NCI-H748 (cell line): ENCODE results near the gene LSMEM2.
A peak's percentile ranks its signal among the peaks of the same experiment; 100 is the strongest.

Experiments used
- DNase-seq: peaks from one replicate; lab custom pipeline; 2025; ENCODE audit not compliant: unreplicated experiment; lab: John Stamatoyannopoulos, UW

Gene LSMEM2

GRCh38 chr3:50320853-50321335, 42.0 kb downstream of the LSMEM2 start:
- peak; percentile 76 for DNase-seq

DNA sequence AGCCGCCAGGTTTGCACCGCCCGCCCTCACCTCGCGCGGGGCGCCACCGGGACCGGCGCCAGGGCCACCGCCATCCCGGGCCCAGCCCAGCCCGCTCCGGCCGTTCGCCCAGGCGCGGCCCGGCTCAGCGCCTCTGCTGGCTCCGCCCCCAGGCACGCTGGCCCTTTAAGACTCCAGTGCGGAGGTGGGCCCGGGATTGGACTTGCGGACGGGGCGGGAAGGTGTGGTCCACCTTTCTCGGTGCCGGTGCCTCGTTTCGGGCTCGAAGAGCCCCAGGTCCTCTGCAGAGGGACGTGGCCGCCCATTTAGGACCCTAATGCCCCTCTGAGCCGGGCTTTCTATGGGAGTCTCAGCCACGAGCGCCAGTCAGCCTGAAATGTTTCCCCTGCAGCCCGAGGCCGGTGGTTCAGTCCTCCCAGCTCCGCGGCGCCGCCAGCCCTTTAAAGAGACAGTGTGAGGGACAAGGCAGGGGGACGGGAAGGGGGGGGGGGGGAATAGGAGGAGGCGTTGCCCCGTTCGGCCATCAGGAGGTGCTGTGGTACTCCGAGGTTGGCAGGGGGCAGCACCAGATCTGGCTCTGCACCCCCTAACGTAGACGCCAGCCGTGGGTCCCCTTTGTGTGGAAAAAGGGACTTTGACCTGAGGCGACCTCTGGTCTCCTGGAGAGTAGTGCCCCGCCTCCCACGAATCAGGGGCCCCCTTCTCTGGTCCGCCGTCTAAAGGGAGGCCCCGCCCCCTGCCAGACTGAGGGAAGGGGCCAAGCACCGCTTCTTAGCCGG, 42.6 kb downstream of the LSMEM2 start:
- peak; percentile 86 for DNase-seq

DNA sequence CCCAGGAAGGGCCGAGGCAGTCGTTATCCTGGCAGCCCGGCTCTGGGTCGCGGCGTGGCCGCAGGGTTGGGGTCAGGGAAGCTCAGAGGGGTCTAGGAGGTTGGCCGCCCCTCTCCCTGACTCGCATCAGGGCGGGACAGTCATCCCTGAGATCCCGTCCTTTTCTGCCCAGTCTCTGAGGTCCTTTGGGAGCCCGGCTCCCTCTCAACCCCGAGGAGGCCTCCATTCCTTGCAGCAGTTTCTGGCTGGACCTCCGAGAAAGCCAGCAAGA, 43.2 kb downstream of the LSMEM2 start:
- DNase-seq: no peak

DNA sequence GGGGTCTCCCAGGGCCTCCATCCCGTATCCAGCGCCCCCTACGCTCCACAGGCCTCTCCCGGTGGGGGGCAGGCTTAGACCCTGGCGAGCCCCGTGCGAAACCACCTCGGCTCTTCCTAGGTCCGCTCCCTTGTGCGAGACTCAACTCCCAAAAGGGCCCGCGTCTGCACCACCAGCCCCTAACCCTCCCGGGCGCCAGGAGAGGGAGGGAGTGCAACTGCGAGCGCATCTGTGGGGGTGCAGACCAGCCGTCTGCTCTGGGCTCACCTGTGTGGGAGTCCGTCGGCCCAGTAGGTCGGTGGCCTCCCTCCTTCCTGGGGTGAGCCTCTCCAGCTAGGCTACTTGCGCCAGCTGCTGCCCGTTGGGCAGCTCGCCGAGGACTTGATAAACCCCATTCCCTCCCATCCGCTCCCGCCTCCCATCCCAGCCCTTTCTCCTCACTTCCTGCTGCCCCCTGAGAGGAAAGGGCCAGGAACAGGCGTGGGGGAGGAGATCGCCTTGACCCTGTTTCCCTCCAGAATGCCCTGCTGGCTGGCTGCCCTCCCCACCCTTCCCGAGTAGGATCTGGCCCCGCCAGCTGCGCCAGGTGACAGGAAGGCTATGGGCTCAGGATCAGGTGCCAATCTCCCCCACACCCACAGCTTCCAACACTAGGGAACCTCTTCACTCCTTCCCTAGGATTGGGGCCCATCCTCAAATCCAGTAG, 43.7 kb downstream of the LSMEM2 start, which contains the start of gene HYAL2:
Gene HYAL2, minus strand, starts transcription at position 360 of the 706 bp plus-strand sequence. CDS start 2,256 bp downstream, outside the sequence.
- no peak for DNase-seq

- DNase-seq: no peak
These were observed 44.3 kb downstream of the LSMEM2 start for GRCh38 chr3:50323092-50323600.

- no peak for DNase-seq
These were observed 44.8 kb downstream of the LSMEM2 start for GRCh38 chr3:50323614-50324199.

DNA sequence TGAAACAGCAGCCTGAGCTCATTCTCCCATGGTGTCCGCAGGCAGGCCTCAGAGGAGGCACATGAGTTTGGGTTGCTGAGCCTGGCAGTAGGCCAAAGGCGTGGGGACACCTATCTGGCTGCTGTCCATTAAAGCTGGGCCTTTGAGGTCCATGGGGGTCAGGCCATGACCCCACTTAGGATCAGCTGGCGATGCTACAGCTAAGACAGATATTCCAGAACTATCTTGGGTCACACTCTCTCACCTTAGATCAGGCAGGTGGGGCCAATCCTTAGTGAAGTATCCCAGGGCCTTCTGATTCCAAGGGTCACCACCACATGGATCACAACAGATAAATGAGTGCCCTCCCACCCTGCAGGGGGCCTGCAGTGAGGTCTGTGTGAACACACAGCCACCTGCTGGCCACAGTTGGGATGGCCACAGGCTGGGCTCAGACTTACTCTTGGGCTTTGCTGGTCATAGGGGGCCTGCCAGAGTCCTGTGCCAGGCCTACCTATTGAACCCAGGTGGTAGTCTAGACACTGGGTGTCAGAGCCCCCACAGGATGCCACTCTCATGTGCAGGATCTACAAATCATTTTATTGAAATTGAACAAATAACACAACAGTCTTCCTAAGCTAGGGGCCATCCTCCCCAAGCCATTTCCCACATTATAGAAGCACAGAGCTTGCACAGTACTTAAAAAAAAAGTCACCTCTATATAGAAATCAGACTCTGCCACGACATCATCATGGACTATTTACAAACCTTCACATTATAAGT, 45.6 kb downstream of the LSMEM2 start:
- peak; percentile 67 for DNase-seq

GRCh38 chr3:50325113-50325480, 46.2 kb downstream of the LSMEM2 start:
- DNase-seq: no peak

- DNase-seq: no peak
These were observed 46.8 kb downstream of the LSMEM2 start for GRCh38 chr3:50325497-50326181.

DNA sequence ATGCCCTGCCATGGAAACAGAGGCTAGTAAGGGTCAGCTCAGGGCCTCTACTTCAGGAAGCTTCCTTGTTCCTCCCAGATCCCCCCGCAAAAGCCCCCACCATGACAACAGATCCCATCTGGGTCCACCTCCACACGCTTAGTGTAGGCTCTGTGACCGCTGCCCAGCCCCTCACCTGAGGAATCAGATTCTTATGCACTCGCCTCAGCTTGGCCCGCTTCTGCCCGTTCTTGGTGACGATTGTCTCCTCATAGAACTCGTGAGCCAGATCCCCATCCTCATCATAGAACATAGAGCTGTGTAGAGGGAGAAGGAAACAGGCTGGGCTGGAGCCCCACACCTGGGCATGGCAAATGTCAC, 47.3 kb downstream of the LSMEM2 start:
- no peak for DNase-seq

- no peak for DNase-seq
These were observed 48.2 kb downstream of the LSMEM2 start for GRCh38 chr3:50327129-50327528.

GRCh38 chr3:50327943-50328691, 49.2 kb downstream of the LSMEM2 start, which contains the start of gene TUSC2:
Gene TUSC2, minus strand, starts transcription at chr3:50328223. Its CDS starts 124 bp downstream, at chr3:50328099.
- peak; percentile 96 for DNase-seq

DNA sequence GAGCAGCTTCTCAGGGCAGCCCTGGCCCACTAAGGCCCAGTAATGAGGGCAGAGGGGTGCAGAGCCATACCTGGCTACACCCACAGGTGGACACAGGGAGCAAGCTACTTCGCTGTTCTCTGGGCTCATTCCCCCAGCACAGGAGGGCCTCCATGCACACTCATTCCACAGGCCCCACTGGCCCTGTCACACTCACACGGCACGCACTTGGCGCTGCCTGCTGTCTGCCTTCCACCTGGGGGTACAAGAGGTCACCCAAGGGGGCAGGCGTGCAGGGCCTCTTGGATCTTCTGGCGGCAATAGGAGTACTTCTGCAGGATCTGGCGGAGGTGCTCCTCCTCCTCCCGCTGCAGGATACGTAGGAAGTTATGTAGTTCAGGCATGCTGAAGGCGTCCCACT, 51.4 kb downstream of the LSMEM2 start:
- no peak for DNase-seq

GRCh38 chr3:50331364-50331907, 52.5 kb downstream of the LSMEM2 start:
- no peak for DNase-seq

GRCh38 chr3:50333744-50334328, 54.9 kb downstream of the LSMEM2 start:
- no peak for DNase-seq

GRCh38 chr3:50334339-50335075, 55.6 kb downstream of the LSMEM2 start:
- no peak for DNase-seq

- DNase-seq: no peak
These were observed 57.7 kb downstream of the LSMEM2 start for GRCh38 chr3:50336452-50337174.
